GM18870 (cell line): ENCODE data around the gene OPCML.

ENCODE experiments used
- ATAC-seq: cut with Tn5 transposase; IDR thresholded peaks from one replicate; pipeline ENCODE4 v1.9.1; 2021; ENCODE audit warnings: moderate library complexity; ENCODE audit not compliant: unreplicated experiment

Gene OPCML

GRCh38 chr11:133303262-133303661, 229.0 kb downstream of the OPCML start:
- no peak for ATAC-seq

- no peak for ATAC-seq
These were observed 230.2 kb downstream of the OPCML start for GRCh38 chr11:133302056-133302455.

DNA sequence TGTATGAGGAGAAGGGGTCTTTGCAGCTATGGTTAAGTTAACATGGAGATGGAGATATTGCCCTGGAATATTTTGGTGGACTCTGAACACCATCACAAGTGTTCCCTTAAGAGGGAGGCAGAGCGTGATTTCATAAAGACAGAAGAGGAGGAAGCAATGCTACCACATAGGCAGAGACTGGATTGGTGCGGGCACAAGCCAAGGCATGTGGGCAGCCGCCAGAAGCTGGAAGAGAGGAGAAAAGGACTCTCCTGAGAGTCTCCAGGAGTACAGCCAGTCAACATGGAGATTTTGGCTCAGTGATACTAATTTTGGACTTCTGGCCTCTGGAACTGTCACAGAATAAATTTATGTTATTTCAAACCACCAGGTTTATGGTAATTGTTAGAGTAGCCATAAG, 231.6 kb downstream of the OPCML start:
- no peak for ATAC-seq

- ATAC-seq, result no peak
These were observed 240.5 kb downstream of the OPCML start for GRCh38 chr11:133291780-133292179.

GRCh38 chr11:133285359-133285758, 246.9 kb downstream of the OPCML start:
- no peak for ATAC-seq

- no peak for ATAC-seq
These were observed 248.1 kb downstream of the OPCML start for GRCh38 chr11:133284156-133284555.

GRCh38 chr11:133277886-133278285, 254.4 kb downstream of the OPCML start:
- no peak for ATAC-seq

DNA sequence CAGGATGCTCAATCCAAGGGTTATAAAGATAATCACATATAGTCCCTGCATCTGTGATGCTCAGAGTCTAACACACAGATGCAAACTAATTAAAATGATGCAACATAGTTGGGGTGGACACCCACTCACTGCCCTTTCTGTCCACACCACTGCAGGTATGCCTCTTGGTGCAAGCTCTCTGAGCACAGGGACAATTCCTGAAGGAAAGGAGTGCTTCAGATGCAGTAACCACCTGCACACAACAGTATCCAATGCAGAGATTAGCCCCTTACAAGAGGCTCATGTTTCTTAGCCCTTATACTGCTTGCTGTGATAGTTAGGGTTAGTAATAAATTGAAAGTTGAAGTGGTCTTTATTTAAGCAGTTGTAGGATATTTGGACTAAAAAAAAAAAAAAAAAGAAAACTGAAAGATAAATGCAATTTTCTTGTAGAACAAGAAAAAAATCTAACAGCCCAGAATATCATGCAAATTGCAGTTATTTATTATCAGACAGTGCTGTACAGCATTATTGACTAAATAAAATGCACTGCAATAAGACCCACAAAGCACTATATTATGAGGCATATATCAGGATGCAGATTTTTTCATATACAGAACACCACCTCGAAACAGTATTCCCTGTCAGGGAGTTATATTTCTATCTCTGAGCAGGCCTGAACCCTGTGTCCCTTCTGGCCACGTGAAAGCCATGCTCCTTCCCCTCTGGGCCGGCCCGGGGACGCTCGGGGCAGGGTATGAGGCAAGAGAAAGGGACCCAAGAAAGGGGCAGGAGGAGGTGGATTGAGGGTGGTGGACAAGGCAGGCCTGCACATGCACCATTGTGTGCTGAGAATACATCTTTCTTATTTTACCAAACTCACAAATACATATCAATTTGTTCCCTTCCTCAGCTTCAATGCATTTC, 260.2 kb downstream of the OPCML start:
- no peak for ATAC-seq

- no peak for ATAC-seq
These were observed 261.1 kb downstream of the OPCML start for GRCh38 chr11:133271206-133271605.

GRCh38 chr11:133269267-133269666, 263.0 kb downstream of the OPCML start:
- ATAC-seq, result peak; percentile 99

GRCh38 chr11:133266986-133267385, 265.3 kb downstream of the OPCML start:
- ATAC-seq, result no peak

DNA sequence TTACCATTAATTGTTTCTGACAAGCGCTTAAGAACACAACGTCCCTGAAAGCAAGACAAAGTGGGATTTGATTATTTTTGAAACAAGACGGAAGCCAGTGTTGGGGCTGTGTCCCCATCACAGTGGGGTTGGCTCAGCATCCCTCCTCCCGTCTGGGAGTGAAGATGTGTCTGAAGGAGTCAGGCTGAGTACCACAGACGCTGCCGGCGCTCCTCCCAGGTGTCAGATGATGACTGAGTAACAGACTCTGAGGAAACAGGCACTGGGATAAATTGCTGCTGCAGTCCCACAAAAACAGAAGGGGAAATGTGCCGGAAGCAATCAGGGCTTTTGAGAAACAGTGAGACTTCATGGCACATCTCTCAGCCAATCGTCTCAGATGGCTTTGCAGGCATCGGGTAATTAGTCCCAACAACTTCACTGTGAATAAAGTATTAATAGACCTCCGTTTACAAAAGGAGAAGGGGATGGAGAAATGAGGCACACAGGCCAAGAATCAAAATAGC, 266.7 kb downstream of the OPCML start:
- ATAC-seq, result no peak

- ATAC-seq, result no peak
These were observed 269.0 kb downstream of the OPCML start for GRCh38 chr11:133263332-133263731.

- ATAC-seq, result no peak
These were observed 273.6 kb downstream of the OPCML start for GRCh38 chr11:133258751-133259150.

GRCh38 chr11:133254601-133255000, 277.7 kb downstream of the OPCML start:
- no peak for ATAC-seq

DNA sequence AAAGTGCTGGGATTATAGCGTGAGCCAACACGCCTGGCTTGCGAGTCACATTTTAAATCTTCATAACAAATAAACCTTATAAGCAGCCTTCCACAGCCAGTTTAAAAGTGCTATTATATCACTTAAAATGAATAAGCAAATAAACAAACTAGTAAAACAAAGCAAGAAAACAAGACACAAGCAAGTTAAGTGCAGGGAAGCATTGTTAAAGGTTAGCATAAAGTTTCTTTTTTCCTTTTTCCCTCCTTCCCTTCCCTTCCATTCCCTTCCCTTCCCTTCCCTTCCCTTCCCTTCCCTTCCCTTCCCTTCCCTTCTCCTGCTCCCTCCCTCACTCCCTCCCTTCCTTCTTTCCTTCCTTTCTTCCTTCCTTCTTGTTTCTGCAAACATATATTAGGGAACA, 278.7 kb downstream of the OPCML start:
- no peak for ATAC-seq

GRCh38 chr11:133251841-133252240, 280.5 kb downstream of the OPCML start:
- no peak for ATAC-seq

DNA sequence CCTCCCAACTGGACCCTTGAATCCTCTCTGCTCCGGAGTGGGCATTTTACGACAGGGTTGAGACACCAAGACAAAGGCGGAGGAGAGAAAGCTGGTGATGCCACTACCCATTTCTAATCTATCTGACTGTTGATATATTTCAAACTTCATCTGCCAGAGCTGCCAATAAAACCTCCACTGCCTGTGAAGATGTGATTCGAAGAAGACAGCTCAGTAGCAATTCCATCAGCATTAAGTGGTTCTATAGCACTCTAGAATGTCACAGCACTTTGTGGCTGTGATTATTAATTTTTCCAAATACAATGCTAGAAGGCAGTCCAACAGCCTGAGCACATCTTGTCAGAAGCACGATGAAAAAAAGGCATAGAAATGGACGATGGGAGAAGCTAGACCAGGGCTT, 282.8 kb downstream of the OPCML start:
- ATAC-seq, result no peak

- ATAC-seq, result no peak
These were observed 283.2 kb downstream of the OPCML start for GRCh38 chr11:133249065-133249464.

DNA sequence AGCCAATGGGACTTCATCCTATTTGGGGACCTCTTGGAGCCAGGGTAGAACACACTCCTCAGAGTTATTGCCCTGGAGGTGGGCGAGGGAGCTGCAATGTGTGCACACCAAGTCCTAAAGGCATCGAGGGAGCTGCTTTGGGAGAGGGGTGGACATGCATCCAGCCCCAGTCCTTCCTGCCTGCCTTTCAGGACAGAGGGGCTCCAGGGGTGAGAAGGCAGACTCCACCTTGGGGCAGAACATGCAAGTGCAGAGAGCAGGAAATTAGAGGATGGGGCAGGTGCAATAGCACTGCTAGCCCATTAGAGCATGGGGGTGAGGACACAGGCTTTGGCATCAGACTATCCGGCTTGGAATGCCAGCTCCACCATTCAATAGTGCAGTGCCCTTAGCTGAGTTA, 288.5 kb downstream of the OPCML start:
- ATAC-seq, result no peak

DNA sequence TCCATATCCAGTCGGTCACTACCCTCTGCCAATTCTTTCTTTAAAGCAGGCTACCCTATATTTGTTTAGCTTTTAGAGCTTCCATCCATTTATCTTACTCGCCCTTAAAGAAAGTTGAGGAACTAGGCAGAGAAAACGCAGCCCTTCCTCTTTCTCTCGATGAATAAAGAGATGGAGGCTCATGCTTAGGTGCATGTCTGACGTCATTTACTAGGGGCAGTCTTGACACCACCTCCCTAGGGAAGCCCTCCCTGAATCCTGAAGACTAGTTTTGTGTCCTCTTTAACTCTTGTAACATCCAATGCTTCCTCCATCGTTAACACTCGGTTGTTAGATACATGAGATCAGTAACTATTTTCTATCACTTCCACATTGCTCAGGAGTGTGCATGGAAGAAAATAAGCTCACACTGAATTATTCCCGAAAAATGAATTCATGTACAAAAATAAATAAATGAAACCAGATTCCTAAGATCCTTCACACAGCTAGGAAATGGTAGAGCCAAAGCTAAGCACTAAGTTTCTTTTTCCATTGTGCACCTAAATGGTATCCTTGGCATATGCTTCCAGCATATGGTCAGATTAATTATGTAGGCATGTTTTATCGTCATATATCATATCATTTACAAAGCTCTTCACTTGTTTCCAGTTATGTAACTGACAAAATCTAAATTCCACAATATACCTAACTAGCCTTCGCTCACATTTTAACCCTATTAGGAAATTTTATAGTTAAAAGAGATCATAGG, 291.2 kb downstream of the OPCML start:
- ATAC-seq, result no peak

DNA sequence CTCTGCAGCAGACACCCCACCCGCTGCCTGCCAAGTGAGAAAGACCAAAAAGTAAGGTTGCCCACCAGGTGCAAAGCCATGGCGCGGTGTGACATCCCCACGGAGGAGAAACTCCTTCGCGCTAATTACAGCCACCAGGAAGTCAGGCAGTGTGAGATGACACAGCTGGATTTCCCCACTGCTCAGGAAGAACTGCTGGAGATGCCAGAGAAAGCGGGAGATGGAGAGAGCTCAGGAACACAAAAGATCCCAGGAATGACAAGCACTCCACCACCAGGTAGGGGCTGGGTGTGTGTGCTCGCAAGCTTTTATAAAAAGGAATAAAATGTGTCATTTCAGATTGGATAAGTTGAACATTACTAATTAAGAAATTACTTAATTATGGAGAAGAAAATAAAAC, 292.7 kb downstream of the OPCML start:
- ATAC-seq, result no peak
